GM04504 (cell line): ENCODE measurements around the gene HAP1.
A peak's percentile ranks its signal among the peaks of the same experiment; 100 is the strongest.
"Not testable (repeated sequence)": the region's sequence is repeated elsewhere in the genome, so short reads cannot be mapped to it uniquely, and the experiment has no call there.

ENCODE experiments used
- DNase-seq: peaks from one replicate; pipeline ENCODE4 v3.0.0-alpha.2; 2012; ENCODE audit warnings: low read depth

HAP1 gene

DNA sequence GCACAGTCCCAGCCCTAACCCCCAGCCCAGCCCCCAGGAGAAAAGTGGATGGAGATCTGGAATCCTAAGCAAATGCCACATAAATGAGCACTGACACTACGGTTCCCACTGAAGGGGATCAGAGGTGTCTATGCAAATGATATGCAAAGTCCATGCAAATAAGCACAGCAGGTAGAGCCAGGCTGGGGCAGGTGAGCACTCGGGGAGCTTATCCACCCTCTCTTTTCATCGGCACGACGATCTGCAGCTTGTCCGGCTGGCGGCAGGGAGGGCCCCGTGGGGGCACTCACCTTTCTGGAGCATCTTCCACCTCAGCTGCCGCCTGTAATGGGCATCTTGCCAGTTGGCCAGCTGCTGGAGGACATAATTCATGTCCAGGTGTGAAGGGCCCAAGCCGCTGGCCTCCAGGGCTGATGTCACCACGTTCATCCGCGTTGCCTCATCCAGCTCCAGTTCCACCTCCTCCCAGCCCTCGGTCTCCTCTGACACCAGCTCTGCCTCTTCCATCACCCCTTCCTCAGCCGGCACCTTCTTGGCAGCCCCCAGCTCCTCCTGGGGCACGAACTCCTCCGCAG, 9.9 kb downstream of the HAP1 start:
- DNase-seq, result no peak

DNA sequence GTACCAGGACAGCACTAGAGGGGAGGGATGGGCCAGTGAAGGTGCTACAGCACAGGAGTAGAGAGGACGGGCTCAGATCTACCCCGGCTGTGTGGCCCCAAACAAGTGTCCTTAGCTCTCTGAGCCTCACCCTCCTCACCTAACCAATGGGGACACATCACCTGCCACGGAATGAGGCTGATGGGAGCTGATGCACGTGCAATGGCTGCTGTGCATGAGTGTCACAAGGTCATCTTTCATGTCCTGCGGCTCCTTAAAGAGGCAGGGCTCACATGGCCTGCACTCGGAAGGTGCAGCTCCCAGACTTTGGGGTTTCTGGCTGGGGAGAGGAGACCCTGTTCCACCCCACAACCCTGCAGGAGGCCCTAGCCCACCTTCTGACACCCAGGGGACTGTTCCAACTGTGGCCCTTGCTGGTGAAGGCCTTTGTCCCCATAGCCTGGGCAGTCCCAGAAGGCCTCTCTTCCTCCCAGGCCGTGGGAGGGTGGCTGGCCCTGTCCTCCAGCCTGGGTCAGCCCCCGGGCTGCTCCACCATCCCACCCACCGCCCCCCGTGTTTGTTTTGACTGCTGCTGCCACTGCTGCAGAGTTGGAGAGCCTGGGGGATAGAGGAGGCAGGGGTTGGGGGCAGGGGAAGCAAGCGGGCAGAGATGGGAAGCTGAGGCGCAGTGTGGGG, 10.5 kb downstream of the HAP1 start:
- no peak for DNase-seq

DNA sequence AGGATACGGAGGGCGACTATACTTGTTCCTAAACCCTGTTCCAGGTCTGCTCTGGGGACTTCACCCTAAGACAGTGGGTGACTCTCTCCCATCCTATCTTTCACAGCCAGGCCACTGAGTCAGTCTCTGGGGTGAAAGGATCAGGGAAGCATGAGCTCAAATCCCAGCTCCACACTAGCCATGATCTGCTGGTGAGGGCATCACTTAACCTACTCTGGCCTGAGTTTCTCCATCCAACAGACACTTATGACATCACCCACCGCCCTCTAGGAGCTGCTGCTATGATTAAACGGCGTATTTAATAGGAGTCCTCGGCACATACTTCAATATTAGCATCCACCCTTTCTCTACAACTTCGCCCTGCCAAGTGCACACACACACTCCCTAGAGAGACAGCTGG, 12.2 kb downstream of the HAP1 start:
- no peak for DNase-seq

DNA sequence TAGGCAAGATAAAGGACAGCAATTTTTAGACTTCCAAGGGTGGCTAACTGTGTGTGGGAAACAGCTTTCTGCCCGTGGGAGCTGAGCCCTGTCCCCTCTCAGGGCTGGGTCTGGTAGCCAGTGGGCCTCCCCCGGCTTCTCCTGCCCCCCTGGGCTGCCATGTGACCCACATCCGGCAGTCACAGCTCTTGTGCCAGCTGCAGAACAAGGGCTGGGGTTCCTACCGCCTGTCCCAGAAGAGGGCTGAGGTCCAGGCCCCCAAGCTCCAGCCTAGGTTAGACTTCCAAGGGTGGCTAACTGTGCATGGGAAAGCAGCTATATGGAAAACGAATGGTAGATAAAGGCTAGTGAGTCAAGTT, 16.2 kb downstream of the HAP1 start:
- no peak for DNase-seq

DNA sequence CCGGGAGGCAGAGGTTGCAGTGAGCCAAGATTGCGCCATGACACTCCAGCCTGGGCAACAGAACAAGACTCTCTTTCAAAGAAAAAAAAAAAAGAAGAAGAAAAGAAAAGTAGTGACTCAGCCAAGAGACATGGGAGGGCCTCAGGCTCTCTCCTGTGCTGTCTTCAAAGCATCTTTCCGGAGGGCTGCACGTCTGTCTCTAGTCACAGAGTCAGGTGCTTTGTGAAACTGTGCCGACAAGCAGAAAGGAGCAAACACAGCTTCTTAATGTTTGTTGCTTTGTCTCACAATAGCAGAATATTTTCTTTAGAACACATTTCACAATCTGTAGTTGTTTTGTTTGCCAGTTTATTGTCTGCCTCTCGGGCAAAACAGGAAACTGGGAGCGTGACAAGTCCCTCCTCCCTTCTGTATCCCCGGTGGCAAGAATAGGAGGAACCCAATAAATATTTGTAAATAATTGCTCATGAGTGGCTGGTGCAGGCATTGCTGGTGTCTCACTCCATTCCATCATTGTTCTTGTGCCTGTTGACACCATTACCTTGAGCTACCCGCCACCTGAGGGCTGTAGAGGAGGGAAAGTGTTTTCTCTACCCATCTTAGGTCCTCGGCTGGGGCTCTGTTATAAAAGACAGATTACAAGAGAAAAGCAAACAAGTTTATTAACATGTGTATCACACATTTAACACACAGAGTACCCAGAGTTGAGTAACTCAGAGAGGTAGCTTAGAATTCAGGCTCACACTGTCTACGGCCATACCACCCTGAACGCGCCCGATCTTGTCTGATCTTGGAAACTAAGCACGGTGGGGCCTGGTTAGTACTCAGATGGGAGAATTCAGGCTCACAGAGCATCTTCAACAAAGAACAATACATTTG, 16.8 kb downstream of the HAP1 start:
- no peak for DNase-seq

DNA sequence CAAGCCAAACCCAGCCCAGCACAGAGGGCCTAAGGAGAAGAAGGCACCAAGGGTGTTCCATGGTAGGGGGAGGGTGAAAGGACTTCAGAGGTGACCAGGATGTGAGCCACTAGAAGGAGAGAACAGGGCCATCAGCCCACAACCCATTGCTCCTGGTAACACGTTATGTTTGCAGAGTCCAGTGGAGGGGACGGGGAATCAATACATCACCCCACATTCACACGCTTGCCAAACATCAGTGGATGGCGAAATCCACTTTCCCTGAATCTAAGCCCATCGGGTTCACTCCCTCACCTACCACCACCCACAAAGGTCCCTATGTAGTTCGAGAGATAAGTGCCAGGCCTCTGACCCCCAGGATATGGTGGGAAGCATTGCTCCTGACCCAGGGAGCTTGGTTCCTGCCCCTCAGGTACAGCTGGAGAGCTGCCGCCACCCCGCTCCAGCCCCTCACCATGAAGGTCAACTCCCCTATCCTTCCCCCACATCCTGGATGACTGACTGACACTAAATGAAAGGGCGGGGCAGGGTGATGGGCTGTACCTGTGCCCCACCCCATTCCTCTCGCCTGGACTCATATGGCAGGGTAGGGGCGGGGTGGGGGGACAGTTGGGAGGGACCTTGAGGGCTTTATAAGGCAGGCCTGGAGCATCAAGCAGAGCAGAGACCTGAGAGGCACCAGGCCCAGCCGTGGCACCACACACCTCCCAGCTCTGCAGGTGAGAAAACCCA, 22.6 kb downstream of the HAP1 start, which contains the start of gene GAST:
GAST (plus strand) TSS at position 663 of the 732 bp plus-strand sequence. CDS start 3,106 bp downstream, outside the sequence.
- DNase-seq, result no peak

DNA sequence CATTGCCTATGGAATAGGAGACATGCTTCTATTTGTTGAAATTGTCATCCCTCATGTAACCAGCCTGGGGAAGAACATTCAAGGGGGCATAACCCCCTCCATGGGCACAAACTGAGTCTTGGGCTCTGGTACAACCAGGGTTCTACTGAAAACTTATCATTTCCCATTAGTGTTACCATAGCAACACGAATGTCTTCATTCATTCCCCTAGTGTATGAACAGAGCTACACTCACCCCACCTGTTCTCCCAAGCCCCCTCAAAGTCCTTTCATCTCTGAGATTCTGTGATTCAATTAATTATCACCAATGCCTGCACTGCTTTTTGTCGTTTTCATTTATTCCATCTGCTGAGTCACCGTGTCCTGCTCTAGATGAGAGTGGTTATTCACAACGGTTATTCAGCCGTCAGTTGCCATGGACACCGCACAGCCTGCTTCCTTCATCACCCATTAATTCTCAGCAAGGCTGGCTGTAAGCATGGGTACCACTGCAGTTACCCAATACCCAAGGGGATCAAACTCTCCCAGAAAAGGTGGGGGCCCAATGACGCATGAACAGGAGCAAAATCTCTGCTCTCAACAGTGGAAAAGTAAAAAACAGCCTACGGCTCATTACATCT, 23.9 kb downstream of the HAP1 start:
- no peak for DNase-seq

DNA sequence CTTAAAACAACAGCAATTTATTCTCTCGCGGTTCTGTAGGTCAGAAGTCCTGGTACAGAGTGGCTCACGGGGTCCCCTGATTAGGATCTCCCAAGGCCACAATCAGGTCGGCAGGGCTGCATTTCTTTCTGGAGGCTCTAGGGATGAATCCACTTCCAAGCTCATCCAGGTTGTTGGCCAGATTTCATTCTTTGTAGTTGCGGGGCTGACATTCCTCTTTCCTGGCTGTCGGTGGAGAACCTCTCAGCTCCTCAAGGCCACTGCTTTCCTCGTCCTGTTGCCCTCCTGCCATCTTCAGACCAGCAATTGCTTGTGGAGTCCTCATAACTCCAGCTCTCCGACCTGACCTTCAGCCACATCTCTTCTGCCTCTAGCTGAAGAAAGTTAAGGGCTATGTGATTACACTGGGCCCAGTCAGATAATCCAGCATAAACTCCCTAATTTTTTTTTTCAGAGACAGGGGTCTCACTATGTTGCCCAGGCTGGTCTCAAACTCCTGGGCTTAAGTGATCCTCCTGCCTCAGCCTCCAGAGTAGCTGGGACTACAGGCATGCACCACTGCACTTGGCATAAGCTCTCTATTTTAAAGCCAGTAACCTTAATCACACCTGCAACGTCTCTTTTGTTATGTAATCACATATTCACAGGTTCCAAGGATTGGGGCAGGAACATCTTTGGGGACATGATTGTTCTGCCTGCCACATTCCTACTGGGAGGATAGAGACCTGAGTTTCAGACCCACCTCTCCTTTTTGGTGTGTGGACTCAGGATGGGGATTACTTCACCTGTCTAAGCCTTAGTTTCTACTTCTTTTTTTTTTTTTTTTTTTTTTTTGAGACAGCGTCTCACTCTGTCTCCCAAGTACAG, 26.4 kb downstream of the HAP1 start:
- no peak for DNase-seq

DNA sequence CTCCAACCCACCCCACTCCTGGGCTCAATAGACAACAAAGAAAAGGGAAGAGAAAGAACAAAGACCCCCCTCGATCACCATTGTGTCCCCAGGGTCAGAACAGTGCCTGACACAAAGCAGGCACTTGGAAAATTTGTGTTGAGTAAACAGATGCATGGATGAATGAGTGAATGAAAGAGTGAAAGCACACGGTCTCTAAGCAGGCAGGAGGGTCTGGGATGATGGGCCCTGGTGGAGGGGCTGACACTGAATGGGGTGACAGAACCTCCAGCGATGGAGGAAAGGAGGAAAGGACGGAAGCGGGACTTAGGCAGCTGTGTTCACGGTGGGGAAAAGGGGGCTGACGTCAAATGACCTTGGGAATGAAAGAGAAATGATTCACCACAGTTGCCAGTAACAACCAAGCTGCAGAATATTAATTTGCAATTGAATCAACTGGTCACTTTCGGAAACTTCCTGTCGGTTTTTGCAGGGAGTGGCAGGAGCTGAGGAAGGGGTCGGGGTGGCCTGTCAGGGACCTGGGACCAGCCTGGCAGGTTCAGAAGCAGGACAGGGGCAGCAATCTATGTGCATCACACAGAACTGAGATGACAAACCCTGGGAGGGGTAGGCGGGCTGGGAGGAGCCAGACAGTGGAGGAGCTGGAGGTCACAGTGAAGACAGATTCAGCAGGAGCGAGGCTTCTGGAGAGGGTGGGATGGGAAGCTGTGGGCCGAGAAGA, 29.0 kb downstream of the HAP1 start:
- no peak for DNase-seq

DNA sequence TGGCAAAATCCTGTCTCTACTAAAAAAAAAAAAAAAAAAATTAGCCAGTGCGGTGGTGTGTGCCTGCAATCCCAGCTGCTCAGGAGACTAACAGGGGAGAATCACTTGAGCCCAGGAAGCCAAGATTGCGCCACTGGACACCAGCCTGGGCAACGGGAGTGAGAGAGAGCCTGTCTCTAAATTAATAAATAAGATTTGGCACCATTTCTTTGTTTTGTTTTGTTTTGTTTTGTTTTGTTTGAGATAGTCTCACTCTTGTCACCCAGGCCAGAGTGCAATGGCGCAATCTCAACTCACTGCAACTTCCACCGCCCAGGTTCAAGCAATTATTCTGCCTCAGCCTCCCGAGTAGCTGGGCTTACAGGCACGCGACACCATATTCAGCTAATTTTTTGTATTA, 31.7 kb downstream of the HAP1 start:
- no peak for DNase-seq

DNA sequence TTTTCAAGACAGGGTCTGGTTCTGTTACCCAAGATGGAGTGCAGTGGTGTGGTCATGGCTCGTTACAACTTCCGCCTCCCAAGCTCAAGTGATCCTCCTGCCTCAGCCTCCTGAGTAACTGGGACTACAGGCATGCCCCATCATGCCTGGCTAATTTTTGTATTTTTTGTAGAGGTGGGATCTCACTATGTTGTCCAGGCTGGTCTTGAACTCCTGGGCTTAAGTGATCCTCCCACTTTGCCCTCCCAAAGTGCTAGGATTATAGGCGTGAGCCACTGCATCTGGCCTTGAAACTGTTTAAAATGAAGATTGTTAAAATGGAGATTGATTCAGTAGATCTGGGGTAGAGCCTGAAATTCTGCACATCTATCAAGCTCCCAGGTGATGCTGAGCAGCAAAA, 33.6 kb downstream of the HAP1 start:
- DNase-seq, result not testable (repeated sequence)

DNA sequence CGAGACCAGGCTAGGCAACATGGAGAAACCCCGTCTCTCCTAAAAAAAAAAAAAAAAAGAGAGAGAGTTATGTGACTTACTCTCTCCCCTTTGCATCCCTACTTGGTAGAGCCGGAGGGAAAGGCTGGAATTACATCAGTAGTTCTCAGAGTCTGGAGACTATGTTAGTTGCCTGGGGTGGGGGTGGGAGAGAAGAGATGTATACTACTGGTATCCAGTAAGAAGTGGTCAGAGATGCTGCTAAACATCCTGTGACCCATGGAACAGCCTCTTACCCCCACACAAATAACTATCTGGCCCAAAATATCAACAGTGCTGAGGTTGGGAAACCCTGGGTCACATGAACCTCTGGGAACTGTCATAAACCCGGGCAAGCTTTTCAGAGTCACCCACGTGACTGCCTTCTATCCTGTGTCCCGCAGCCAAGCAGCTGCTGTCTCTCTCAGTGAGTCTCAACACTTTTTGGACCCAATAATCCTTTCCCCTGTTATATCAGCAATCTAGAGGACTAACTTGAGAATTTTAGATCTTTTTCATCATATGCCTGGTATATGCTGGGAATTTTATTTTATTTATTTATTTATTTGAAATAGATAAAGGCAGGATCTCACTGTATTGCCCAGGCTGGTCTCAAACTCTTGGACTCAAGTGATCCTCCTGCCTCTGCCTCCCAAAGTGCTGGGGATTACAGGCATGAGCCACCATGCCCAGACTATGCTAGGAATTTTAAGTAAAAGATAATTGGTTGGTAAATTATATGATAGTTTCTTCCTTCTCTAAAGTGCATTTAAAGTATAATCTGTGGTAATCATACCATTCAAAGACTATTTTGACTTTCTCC, 37.1 kb downstream of the HAP1 start:
- peak; percentile 64 for DNase-seq

DNA sequence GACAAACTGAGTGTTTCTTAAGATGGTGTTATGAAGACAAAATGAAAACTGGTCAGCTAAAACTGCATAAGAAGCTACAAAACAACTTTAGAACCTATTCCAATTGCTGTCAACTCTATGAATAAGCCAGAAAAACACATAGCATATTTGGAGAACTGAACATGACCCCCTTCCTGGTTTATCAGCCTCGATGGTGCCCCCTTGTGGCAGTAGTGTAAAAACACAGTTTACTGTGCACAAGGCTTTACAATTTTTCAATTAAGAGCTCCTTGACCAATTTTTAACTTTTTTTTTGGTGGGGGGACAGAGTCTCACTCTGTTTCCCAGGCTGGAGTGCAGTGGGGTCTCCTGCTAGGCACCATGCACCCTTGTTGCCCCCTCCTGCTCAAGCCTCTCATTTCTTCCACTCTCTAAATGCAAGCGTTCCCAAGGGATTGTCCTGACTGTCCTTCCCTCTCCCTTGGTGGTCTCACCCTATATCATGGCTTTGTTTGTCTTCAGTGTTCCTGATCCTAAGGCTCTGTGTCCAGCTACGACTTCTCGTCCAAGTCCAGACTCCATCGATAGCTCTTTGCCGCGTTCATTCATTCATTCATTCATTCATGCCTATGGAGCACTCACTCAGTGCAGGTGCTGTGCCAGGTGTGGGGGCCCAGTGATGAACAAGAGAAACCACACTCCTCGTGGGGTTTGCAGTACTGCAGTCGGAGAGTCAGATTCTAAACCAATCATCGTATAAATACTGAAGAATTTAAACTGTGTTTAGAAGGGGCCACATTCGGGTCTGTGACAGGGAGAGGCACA, 38.3 kb downstream of the HAP1 start:
- DNase-seq, result no peak

DNA sequence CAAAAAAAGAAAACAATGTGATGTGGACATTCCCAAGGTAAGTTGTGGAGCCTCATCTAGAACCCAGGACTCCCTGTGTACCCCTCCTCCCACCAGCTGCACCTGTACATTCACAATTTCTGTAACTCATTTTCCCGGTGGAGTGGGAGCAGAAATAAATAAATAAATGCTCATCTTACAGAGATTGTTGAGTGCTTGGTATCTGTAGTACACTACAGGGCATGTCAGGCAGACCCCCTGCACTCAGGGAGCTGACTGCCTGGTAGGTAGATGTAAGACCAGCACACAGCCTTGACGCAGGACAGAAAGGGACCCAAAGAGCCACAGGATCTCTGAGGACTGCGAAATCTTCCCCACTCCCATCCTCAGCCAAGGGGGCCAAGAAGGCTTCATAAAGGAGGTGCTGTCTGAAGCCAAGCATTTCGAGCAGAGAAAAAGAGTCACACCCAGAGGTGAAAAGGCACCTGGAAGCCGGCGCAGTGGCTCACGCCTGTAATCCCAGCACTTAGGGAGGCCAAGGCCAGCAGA, 39.2 kb downstream of the HAP1 start:
- no peak for DNase-seq

DNA sequence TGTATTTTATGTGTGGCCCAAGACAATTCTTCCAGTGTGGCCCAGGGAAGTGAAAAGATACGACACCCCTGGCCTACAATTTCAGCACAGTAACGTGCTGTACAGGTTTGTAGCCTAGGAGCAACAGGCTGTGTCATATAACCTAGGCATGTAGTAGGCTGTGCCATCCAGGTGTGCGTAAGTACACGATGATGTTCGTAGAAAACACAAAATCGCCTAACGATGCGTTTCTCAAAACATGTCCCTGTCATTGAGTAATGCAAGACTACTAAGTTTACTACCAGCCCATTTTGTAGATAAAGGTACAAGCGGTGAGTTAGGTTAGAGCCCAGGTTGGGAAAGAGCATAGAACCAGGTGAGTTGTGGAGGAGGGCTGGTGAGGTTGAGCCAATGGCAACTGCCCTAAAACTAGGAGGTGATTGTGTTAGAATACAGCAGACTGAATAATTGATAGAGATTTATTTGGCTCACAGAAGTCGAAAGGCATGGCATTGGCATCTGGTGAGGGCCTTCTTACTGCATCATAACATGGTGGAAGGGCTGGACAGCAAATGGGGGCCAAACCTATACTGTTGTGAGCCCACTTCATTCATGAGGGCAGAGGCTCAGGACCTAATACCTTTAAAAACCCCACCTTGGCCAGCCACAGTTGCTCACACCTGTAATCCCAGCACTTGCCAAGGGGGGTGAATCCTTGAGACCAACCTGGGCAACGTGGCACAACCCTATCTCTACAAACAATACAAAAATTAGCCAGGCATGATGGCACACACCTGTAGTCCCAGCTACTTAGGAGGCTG, 41.5 kb downstream of the HAP1 start:
- no peak for DNase-seq

DNA sequence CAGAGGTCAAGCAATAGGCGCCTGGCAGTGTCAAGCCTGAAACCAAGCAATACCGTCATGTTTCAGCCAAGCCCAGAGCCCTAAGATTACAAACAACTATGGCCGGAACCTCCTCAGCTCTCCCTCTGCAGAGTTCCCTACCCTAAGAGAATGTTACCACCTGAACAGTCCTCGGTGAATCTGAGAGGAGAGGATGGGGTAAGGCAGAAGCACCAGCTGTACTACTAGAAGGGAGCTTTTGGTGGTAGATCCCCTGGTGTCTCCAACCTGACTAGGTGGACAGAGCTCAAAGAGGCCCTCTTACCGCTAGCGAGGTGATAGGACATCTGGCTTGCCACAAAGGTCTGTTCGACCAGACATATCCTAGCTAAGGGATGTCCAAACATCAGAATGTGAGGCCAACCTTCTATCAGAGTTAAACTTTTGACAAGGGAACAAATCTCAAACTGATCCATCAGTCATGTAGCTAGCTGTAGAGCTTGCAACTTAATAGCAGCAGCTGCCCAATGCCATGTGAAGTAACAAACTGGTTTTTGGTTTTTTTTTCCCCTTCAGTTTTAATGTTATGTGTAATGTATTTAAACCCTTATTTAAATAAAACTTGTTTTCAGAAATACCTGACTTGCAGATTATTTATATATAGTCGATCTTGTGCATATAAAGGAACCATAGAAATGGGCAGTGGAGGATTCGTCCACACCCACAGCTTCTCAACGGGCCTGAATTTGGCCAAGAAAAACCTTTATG, 43.2 kb downstream of the HAP1 start:
- DNase-seq, result no peak

DNA sequence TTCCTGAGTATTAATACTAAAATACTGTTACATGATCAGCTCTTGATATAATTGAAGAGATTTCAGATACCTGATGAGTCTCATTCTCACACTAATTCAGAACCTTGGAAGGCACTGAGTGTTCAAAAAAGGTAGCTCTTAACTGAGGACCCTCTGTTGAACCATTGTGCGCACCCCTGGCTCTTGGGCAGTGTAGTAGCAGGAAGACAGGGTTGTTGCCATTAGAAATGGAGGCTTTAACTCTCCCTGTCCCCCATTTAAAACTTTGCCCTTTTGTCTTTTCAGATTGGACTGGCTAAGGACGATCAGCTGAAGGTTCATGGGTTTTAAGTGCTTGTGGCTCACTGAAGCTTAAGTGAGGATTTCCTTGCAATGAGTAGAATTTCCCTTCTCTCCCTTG, 43.9 kb downstream of the HAP1 start:
- no peak for DNase-seq
